ENCODE data around the gene ZNF827. TPM values are rescaled to one million over a fixed set of nuclear protein-coding genes. Genes with fewer than 3 reads are reported as not detected.

The ZNF827 gene
- total and polyA plus RNA-seq, 2 of the 13 experiments (the other 11 are each of a cell fraction or from before 2014, with no cell fraction given) = 2.8 TPM

DNA sequence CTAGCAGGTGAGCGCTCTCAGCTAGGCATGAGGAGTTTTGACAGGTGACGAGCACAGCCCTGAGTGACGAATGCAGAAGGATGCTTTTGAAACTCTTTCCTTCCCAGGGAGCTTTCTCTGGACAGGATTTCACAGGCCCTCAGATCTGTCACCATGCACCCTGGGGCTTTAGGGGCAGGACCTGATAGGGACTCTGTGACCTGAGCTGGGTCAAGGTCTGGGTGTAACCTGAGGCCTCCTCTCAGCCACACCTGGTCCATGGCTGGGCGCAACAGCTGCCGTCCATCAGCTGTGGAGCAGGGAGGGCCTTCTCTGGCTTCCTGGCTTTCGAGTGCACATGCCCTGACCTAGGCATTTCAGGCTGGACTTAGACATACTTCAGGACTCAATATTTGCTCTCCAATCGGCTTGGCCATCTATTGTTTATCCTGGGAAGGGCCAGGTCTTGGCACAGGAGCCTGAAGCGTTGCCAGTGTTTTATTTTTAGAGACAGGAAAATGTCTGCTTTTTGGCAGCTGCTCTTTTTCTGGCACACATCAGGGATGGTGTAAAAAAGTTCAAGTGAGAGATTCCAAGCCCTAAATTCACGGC is 202.3 kb downstream of the ZNF827 start:
- H3K9ac ChIP-seq (ENCODE audit: insufficient read depth, low read depth, low read length) = no peak overlapping the region
- no peaks in the 10 kb centered on the region for H4K20me1 ChIP-seq (ENCODE audit: insufficient read depth, low read length)
- H3K27ac ChIP-seq (ENCODE audit: extremely low read length, insufficient read depth, low read length) = no peak overlapping the region
- no peaks in the 10 kb centered on the region for H3K9me3 ChIP-seq (ENCODE audit: low read length)
- no peak for ATAC-seq
- no peak for TF ChIP-seq STAT5B (CRISPR knock-in tag; IDR thresholded peaks at IDR 0.05)
- TF ChIP-seq, protein P1, sequence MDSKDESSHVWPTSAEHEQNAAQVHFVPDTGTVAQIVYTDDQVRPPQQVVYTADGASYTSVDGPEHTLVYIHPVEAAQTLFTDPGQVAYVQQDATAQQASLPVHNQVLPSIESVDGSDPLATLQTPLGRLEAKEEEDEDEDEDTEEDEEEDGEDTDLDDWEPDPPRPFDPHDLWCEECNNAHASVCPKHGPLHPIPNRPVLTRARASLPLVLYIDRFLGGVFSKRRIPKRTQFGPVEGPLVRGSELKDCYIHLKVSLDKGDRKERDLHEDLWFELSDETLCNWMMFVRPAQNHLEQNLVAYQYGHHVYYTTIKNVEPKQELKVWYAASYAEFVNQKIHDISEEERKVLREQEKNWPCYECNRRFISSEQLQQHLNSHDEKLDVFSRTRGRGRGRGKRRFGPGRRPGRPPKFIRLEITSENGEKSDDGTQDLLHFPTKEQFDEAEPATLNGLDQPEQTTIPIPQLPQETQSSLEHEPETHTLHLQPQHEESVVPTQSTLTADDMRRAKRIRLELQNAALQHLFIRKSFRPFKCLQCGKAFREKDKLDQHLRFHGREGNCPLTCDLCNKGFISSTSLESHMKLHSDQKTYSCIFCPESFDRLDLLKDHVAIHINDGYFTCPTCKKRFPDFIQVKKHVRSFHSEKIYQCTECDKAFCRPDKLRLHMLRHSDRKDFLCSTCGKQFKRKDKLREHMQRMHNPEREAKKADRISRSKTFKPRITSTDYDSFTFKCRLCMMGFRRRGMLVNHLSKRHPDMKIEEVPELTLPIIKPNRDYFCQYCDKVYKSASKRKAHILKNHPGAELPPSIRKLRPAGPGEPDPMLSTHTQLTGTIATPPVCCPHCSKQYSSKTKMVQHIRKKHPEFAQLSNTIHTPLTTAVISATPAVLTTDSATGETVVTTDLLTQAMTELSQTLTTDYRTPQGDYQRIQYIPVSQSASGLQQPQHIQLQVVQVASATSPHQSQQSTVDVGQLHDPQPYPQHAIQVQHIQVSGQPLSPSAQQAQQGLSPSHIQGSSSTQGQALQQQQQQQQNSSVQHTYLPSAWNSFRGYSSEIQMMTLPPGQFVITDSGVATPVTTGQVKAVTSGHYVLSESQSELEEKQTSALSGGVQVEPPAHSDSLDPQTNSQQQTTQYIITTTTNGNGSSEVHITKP (CRISPR knock-in tag; IDR thresholded peaks at IDR 0.05; ENCODE audit: low read depth) = no peak
- TF ChIP-seq EZH2 (conservative IDR thresholded peaks at IDR 0.05; ENCODE audit: low read depth, low read length) = no peak
- no peak for TF ChIP-seq ZFX (CRISPR knock-in tag; IDR thresholded peaks at IDR 0.05; ENCODE audit: low read depth)
- no peak for TF ChIP-seq ZNF136 (CRISPR knock-in tag; IDR thresholded peaks at IDR 0.05; ENCODE audit: low read depth)
- TF ChIP-seq, protein P2, sequence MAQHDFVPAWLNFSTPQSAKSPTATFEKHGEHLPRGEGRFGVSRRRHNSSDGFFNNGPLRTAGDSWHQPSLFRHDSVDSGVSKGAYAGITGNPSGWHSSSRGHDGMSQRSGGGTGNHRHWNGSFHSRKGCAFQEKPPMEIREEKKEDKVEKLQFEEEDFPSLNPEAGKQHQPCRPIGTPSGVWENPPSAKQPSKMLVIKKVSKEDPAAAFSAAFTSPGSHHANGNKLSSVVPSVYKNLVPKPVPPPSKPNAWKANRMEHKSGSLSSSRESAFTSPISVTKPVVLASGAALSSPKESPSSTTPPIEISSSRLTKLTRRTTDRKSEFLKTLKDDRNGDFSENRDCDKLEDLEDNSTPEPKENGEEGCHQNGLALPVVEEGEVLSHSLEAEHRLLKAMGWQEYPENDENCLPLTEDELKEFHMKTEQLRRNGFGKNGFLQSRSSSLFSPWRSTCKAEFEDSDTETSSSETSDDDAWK (CRISPR knock-in tag; IDR thresholded peaks at IDR 0.05) = no peak
- TF ChIP-seq ZNF274 (CRISPR knock-in tag; IDR thresholded peaks at IDR 0.05) = no peak
- TF ChIP-seq ZNF670 (CRISPR knock-in tag; IDR thresholded peaks at IDR 0.05; ENCODE audit: borderline replicate concordance) = no peak
- TF ChIP-seq ZBTB10 (CRISPR knock-in tag; IDR thresholded peaks at IDR 0.05; ENCODE audit: borderline replicate concordance) = no peak
- no peak for TF ChIP-seq MEIS1 (CRISPR knock-in tag; IDR thresholded peaks at IDR 0.05; ENCODE audit: borderline replicate concordance)
- H3K4me1 ChIP-seq (ENCODE audit: insufficient read depth, low read length) = peaks cover 23% of the 10 kb centered on the region
- CTCF ChIA-PET (ENCODE audit: low intra/inter-chr PET ratio, low total read pairs) = no interaction called here
- no peak for FAIRE-seq
- H3K4me2 ChIP-seq (ENCODE audit: low read depth, low read length) = no peak overlapping the region
- intact Hi-C loops (cut with micrococcal nuclease; ENCODE audit: unreplicated experiment) = no loop called here
- no peaks in the 10 kb centered on the region for H3K79me2 ChIP-seq (ENCODE audit: insufficient read depth, low read length)
- POLR2A ChIA-PET = no interaction called here
- no peak overlapping the region for H2AFZ ChIP-seq (ENCODE audit: low read length)
- BruUV-seq (replicated peaks) = no TSS peak
- WGBS (ENCODE audit: low lambda C conversion rate) = 31% methylated on average over 7 of the region's 9 CpGs
- no peak for DNase-seq (ENCODE audit: low spot score)
- H3K4me3 ChIP-seq (replicated peaks in 1 of 3; ENCODE audit: insufficient read depth in 1 of 3, low read depth in 2 of 3, low read length in 3 of 3) = no peak overlapping the region
- peaks cover 0 to 30% of the 10 kb centered on the region in 2 experiments; a peak in 3 of 5 replicates for H3K27me3 ChIP-seq (ENCODE audit: control insufficient read depth in 1 of 2, insufficient read depth in 2 of 2, low read length in 2 of 2)
- H3K36me3 ChIP-seq (replicated peaks in 1 of 2; ENCODE audit: control insufficient read depth in 1 of 2, insufficient read depth in 2 of 2, low read length in 2 of 2) = no peaks in the 10 kb centered on the region
- in situ Hi-C loops (cut with HindIII; ENCODE audit: extremely low pct_ligation_motif_present, low pct_unique_long_range_greater_than_20kb) = loop anchor here (10.0 kb wide), 1 partner anchor 198 kb away; the partner anchor contains the start of gene ZNF827

Data from HepG2 (cell line).